GM20000 (cell line): ENCODE measurements around the gene NUP205.

Experiments used
- DNase-seq: peaks from one replicate; pipeline ENCODE4 v3.0.0; 2012; ENCODE audit warnings: low spot score
- CTCF ChIP-seq: IDR thresholded peaks from 2 replicates; pipeline ENCODE4 v1.5.1; 2012; ENCODE audit warnings: mild to moderate bottlenecking, control low read depth; ENCODE audit errors: extremely low read depth, missing control alignments

NUP205 gene

GRCh38 chr7:135678612-135679575 lies 121.2 kb downstream of the NUP205 start:
- TF ChIP-seq CTCF, result no peak
- no peak for DNase-seq

- DNase-seq, result no peak
- TF ChIP-seq CTCF, result no peak
These were observed 124.0 kb downstream of the NUP205 start for GRCh38 chr7:135681762-135682161.

GRCh38 chr7:135682191-135682590 lies 124.5 kb downstream of the NUP205 start:
- no peak for TF ChIP-seq CTCF
- no peak for DNase-seq

- no peak for DNase-seq
- no peak for TF ChIP-seq CTCF
These were observed 125.9 kb downstream of the NUP205 start for GRCh38 chr7:135683609-135684008.

GRCh38 chr7:135684136-135684535 lies 126.4 kb downstream of the NUP205 start:
- DNase-seq, result no peak
- no peak for TF ChIP-seq CTCF

GRCh38 chr7:135684699-135685098 lies 127.0 kb downstream of the NUP205 start:
- no peak for TF ChIP-seq CTCF

GRCh38 chr7:135685306-135686084 lies 127.8 kb downstream of the NUP205 start:
- DNase-seq, result no peak
- no peak for TF ChIP-seq CTCF

More at GRCh38 chr7:135684699-135685098, 127.0 kb downstream of the NUP205 start:
- no peak for DNase-seq
